HL-60 (cell line): ENCODE measurements around the gene ACTR5.
A peak's percentile ranks its signal among the peaks of the same experiment; 100 is the strongest.

ENCODE experiments used
- GABPA ChIP-seq: IDR thresholded peaks from 2 replicates; pipeline ENCODE4 v1.6.1; 2012; ENCODE audit warnings: low read depth
- POLR2AphosphoS5 ChIP-seq: IDR thresholded peaks from 2 replicates; pipeline ENCODE4 v1.6.1; 2012; ENCODE audit warnings: low read depth
- REST ChIP-seq: IDR thresholded peaks from 2 replicates; pipeline ENCODE4 v1.6.1; 2012; ENCODE audit warnings: low read depth; ENCODE audit not compliant: insufficient replicate concordance
- SPI1 ChIP-seq: IDR thresholded peaks from 2 replicates; pipeline ENCODE4 v1.6.1; 2012; ENCODE audit warnings: low read depth, mild to moderate bottlenecking, borderline replicate concordance
- TF ChIP-seq, protein P1 (sequence below): IDR thresholded peaks from one replicate; pipeline ENCODE4 v1.5.1; 2011; ENCODE audit warnings: low read length, control low read depth, inconsistent platforms; ENCODE audit not compliant: insufficient read depth

- TF ChIP-seq, protein P1, sequence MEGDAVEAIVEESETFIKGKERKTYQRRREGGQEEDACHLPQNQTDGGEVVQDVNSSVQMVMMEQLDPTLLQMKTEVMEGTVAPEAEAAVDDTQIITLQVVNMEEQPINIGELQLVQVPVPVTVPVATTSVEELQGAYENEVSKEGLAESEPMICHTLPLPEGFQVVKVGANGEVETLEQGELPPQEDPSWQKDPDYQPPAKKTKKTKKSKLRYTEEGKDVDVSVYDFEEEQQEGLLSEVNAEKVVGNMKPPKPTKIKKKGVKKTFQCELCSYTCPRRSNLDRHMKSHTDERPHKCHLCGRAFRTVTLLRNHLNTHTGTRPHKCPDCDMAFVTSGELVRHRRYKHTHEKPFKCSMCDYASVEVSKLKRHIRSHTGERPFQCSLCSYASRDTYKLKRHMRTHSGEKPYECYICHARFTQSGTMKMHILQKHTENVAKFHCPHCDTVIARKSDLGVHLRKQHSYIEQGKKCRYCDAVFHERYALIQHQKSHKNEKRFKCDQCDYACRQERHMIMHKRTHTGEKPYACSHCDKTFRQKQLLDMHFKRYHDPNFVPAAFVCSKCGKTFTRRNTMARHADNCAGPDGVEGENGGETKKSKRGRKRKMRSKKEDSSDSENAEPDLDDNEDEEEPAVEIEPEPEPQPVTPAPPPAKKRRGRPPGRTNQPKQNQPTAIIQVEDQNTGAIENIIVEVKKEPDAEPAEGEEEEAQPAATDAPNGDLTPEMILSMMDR, result peak; percentile 64
- no peak for TF ChIP-seq POLR2AphosphoS5
- no peak for TF ChIP-seq REST
- TF ChIP-seq SPI1, result no peak
- no peak for TF ChIP-seq GABPA
Measured at GRCh38 chr20:38790200-38791053, 42.2 kb downstream of the ACTR5 start.
